SH-SY5Y (cell line): Measurements from ENCODE around the gene TFCP2.

Experiments
- GATA2 ChIP-seq: IDR thresholded peaks from 2 replicates; pipeline ENCODE4 v1.6.1; 2011; ENCODE audit warnings: mild to moderate bottlenecking, low read depth, low read length
- GATA3 ChIP-seq: IDR thresholded peaks from 2 replicates; pipeline ENCODE4 v1.6.1; 2011; ENCODE audit warnings: low read depth, mild to moderate bottlenecking, low read length, moderate library complexity

DNA sequence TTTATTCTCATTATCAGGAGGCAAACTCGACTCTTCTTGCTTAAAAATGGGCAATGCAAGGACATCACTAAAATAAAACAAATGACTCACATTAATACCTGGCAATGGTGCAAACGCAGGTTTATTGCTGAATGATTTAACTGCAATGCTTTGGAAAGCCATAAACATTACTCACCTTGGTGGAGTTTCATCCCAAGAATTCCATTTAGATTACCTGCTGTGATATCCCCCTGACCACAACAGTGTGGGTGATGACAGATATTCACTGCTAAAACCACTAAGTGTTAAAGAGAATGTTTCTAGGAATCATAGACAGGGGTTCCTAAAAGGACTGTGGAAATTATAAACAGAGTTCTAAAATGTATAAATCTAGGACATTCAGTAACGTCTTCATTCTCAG, 54.2 kb downstream of the TFCP2 start:
- TF ChIP-seq GATA2: no peak
- TF ChIP-seq GATA3: no peak
